ENCODE measurements around the gene MRTFB.

DNA sequence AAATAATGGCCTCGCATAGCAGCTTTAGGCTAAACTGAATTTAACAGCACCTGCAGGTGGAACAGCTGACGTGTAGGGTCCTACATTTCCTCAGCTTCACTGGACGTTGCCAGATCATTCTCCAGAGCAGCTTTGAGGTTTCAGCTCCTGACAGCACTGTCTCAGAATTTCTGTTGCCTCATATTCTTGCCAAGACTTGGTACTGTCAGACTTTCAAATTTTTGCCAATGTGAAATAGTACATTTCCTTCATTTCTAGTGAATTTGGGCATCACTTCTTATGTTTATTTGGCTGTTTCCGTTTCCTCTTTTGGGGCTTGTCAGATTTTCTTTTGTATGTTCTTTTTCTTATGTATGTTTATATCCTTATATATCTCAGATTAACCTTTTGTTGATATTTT lies 48.7 kb downstream of the MRTFB start:
- TF ChIP-seq EZH2phosphoT487 (IDR thresholded peaks at IDR 0.05; ENCODE audit: low read depth) = no peak
- TF ChIP-seq, protein P1, sequence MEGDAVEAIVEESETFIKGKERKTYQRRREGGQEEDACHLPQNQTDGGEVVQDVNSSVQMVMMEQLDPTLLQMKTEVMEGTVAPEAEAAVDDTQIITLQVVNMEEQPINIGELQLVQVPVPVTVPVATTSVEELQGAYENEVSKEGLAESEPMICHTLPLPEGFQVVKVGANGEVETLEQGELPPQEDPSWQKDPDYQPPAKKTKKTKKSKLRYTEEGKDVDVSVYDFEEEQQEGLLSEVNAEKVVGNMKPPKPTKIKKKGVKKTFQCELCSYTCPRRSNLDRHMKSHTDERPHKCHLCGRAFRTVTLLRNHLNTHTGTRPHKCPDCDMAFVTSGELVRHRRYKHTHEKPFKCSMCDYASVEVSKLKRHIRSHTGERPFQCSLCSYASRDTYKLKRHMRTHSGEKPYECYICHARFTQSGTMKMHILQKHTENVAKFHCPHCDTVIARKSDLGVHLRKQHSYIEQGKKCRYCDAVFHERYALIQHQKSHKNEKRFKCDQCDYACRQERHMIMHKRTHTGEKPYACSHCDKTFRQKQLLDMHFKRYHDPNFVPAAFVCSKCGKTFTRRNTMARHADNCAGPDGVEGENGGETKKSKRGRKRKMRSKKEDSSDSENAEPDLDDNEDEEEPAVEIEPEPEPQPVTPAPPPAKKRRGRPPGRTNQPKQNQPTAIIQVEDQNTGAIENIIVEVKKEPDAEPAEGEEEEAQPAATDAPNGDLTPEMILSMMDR (IDR thresholded peaks at IDR 0.05; ENCODE audit: low read depth, low read length) = no peak
